ENCODE results near the gene STRBP. TPM values are rescaled to one million over a fixed set of nuclear protein-coding genes. Genes with fewer than 3 reads are reported as not detected.

The STRBP gene
- total and polyA plus RNA-seq, 3 donors from 2014 or later: 47.8 to 102 (median 66.5) TPM

GRCh38 chr9:123149067-123149466 is 119.3 kb downstream of the STRBP start:
- 44 to 46% methylated on average over 1 of the region's 1 CpG for WGBS, 2 donors
- DNase-seq: no peak
- Histone ChIP-seq H3K9me3 (no peaks in the 10 kb centered on the region), H3K4me3 (no peak overlapping the region), H3K4me1 (no peaks in the 10 kb centered on the region), H3K27me3 (no peaks in the 10 kb centered on the region), H3K36me3 (ENCODE audit: low read depth, missing control alignments) (no peaks in the 10 kb centered on the region), H3K27ac (no peak overlapping the region)
- intact Hi-C loops (cut with DNase I; ENCODE audit: low total_unique reads): no loop called here
- TF ChIP-seq POLR2A (IDR thresholded peaks at IDR 0.05) (no peak), CTCF (IDR thresholded peaks at IDR 0.05) (no peak)

DNA sequence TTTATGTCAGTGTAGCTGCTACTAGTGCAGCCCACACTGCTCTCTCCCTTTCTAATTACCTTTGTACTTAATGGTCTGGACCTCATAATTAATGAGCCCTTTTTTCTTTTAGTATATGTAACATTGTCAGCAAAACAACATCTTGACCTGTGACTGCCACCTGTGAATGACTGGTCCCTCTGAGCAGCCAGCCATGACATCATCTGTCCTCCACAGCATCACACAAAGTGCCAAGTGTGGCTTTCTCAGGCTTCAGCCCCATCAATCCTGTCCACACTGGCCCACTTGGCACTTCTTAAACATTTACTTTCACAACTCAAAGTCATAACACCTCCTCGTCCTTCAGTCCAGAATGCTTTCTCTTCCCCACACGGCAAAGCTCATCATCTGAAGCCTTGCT is 130.2 kb downstream of the STRBP start:
- Histone ChIP-seq H3K36me3 (ENCODE audit: low read depth, missing control alignments) (no peaks in the 10 kb centered on the region), H3K4me1 (peaks cover 4% of the 10 kb centered on the region), H3K4me3 (no peak overlapping the region), H3K9me3 (no peaks in the 10 kb centered on the region), H3K27ac (no peak overlapping the region), H3K27me3 (no peaks in the 10 kb centered on the region)
- WGBS, 2 donors: 90 to 95% methylated on average over 2 of the region's 2 CpGs
- no peak for DNase-seq
- intact Hi-C loops (cut with DNase I; ENCODE audit: low total_unique reads): no loop called here
- TF ChIP-seq CTCF (IDR thresholded peaks at IDR 0.05): no peak
- no peak for TF ChIP-seq POLR2A (IDR thresholded peaks at IDR 0.05)

GRCh38 chr9:123135430-123135829 is 133.0 kb downstream of the STRBP start:
- H3K36me3 ChIP-seq (ENCODE audit: low read depth, missing control alignments): no peaks in the 10 kb centered on the region
- 91 to 94% methylated on average over 5 of the region's 5 CpGs for WGBS, 2 donors
- TF ChIP-seq CTCF (IDR thresholded peaks at IDR 0.05): no peak
- no peak for TF ChIP-seq POLR2A (IDR thresholded peaks at IDR 0.05)
- no peaks in the 10 kb centered on the region for H3K27me3 ChIP-seq
- intact Hi-C loops (cut with DNase I; ENCODE audit: low total_unique reads): no loop called here
- H3K4me1 ChIP-seq: peaks cover 4% of the 10 kb centered on the region
- DNase-seq: no peak
- no peaks in the 10 kb centered on the region for H3K9me3 ChIP-seq
- no peak overlapping the region for H3K27ac ChIP-seq
- H3K4me3 ChIP-seq: no peak overlapping the region

- TF ChIP-seq POLR2A (IDR thresholded peaks at IDR 0.05) (no peak), CTCF (IDR thresholded peaks at IDR 0.05) (no peak)
- WGBS, 2 donors: 94 to 97% methylated on average over 6 of the region's 6 CpGs
- peaks cover 4% of the 10 kb centered on the region for H3K4me1 ChIP-seq
- no peak for DNase-seq
- no peak overlapping the region for H3K27ac ChIP-seq
- H3K9me3 ChIP-seq: no peaks in the 10 kb centered on the region
- H3K4me3 ChIP-seq: no peak overlapping the region
- no peaks in the 10 kb centered on the region for H3K27me3 ChIP-seq
- intact Hi-C loops (cut with DNase I; ENCODE audit: low total_unique reads): no loop called here
- no peaks in the 10 kb centered on the region for H3K36me3 ChIP-seq (ENCODE audit: low read depth, missing control alignments)
Observed at GRCh38 chr9:123132696-123133095, 135.7 kb downstream of the STRBP start.

DNA sequence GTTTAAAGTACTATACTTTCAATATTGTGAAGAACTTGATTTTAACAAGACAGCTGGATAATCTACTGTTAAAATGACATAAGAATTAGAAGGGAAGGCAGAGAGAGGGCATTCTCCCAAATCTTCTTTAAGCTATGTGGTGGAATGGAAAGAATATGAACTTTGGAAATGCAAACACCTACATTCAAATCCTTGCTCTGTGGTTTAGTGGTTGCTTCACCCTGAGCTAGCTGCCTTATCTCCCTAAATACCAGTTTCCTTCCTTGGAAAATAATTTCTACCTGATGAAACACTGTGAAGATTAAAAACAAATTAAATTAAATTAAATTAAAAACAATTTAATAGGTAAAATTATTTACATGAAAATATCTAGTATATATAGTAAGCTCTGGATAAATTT is 136.4 kb downstream of the STRBP start:
- DNase-seq: no peak
- no peaks in the 10 kb centered on the region for H3K9me3 ChIP-seq
- H3K27ac ChIP-seq: no peak overlapping the region
- TF ChIP-seq POLR2A (IDR thresholded peaks at IDR 0.05) (no peak), CTCF (IDR thresholded peaks at IDR 0.05) (no peak)
- H3K27me3 ChIP-seq: no peaks in the 10 kb centered on the region
- peaks cover 4% of the 10 kb centered on the region for H3K4me1 ChIP-seq
- H3K4me3 ChIP-seq: no peak overlapping the region
- intact Hi-C loops (cut with DNase I; ENCODE audit: low total_unique reads): no loop called here
- H3K36me3 ChIP-seq (ENCODE audit: low read depth, missing control alignments): no peaks in the 10 kb centered on the region

Data from testis (tissue), 3 donors.